DMS79 (cell line): Measurements from ENCODE around the gene KRT84.

ENCODE experiments used
- DNase-seq: peaks from one replicate; lab custom pipeline; 2025; lab: John Stamatoyannopoulos, UW

The KRT84 gene

DNA sequence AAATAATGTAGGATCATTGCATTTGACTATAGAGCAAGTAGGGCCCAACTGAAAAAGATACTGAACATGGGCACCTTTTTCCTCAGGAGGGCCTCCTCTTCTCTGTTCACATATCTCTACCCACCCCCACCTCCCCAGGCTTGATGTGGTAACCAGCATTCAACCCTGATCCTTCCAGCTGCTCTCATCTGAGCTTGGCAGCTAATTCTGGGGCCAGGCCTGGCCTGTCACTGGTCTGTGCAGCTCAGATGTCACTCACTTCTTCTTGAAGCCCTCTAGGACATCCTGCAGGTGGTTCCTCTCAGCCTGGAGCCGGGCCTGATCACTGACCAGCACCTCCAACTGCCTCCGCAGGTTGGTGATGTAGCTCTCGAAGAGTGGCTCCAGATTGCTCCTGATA is 2.1 kb downstream of the KRT84 start:
- no peak for DNase-seq

GRCh38 chr12:52382854-52383253 is 2.6 kb downstream of the KRT84 start:
- no peak for DNase-seq

GRCh38 chr12:52381206-52381605 is 4.2 kb downstream of the KRT84 start:
- DNase-seq = no peak

DNA sequence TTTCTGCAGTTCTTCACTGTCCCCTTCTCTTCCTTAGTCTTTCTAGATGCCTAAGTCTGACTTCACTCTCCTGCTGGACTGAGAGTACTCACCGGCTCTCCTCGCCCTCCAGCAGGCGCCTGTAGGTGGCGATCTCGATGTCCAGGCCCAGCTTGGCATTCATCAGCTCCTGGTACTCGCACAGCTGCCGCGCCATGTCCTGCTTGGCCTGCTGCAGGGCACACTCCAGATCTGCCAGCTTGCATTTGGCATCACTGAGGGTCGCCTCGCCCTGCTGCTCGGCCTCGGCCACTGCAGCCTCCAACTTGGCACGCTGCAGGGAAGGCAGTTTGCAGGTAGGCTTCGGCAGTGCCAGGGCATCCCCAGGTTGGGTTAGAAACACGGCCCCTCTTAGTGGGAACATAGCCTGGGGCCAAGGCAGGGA is 5.2 kb downstream of the KRT84 start:
- DNase-seq = no peak

DNA sequence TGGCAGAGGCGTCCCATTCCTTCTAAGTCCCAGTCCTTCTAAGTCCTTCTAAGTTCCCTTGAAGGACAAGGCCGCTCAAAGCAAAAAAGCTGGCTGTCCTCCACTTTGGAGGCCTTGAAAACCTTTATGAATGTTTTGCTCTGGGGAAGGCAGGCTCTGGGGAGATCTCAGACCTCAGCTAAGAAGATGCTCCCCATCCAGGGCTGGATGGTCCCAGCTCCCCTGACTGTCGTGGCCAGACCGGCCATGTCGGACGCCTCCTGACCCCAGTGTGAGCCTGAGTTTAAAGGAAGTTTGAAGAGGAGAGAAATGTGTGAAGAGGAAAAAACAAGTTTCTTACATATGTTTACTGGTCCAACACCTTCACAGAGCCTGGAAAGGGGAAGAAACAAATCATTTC is 5.9 kb downstream of the KRT84 start:
- DNase-seq = no peak

DNA sequence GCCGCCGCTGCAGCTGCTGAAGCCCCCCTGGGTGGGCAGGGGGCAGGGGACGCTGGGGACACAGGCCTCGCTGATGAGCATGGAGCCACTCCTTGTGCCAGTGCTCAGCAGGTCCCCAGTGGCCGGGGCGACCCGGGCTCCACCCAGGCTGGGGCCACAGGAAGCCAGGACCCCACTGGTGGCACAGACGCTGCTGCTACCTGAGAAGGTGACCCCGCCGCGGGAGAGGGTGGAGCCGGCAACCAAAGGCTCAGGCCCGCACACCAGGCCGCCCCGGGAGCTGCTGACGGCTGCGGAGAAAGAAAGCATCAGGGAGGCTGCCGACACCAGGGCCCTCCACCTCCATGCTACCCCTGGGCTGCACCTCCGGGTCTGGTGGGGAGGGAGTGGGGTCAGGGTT is 7.4 kb downstream of the KRT84 start:
- no peak for DNase-seq

DNA sequence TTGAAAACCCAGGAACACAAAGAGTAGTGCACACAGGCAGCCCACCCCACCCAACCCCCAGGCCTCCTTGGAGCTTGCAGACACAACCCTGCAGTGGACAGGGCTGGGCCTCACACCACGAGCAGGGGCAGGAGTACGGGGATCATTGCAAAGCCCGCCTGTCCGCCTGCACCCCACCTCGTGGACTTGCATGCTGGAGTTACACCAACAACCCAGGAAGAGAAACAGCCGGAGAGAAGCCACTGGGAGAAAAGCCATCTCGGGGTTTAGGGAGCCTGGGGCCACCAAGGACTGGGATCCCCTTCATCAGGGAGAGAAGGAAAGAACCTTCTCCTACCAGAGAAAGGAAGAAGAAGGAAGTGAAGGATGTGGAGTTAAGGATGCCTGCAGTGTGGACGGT is 8.2 kb downstream of the KRT84 start:
- DNase-seq = no peak

DNA sequence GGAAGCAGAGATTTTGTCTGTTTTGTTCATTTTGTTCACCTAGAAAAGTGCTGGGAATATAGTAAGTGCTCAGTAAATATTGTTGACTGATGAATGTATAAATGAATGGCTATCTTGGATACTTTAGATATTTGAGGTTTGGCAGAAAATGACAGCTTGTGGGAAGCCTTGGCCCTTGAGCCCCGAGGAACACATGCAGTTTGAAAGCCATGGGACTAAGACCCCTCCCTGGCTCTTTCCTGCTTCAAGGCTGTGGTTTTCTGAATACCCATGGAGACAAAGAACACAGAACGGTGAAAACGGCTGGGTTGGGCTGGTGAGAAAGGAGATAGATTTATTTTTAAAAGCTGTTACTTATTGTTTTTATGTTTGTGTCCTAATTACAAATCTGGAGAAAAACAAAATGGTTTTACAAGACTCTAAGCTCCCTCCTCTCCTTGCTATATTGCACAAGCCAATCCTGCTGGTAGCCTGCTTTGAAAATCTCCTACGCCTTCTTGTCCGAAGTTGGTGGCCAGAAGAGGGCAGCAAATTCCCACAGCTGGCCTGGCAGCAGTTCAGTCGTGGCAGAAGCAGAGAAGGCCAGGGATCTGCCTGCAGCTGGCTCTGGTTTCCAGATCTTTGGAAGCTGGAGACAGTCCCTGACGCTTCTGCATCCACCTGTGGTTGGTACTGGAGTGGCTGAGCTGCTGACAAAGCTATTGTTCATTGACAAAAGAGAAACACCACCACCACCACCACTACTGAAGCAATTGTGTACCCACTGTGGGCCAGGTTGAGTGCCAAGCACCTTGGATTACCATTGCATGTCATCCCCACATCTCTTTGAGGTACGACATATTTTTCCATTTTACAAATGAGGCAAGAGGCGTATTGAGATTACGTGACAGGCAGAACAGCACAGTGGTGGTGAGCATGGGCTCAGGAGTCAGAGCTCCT is 13.0 kb downstream of the KRT84 start:
- peak; percentile 13 for DNase-seq

DNA sequence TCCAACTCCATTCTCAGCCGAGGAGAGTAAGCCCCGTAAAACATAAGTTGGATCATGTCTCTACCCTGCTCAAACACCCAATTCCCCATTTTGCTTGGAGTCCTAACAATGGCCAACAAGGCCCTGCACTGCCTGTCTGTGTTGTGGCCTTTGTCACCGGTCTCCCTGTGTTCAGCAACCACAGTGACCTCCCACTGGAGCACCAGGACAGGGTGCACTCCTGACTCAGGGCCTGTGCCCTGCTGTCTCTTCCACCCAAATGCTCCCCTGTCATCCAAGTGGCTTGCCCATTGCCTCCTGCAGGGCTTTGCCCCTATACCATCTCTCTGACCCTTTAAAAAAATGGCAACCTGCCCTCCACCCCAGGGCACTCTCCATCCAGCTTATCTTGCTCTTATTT is 13.7 kb downstream of the KRT84 start:
- DNase-seq = no peak

DNA sequence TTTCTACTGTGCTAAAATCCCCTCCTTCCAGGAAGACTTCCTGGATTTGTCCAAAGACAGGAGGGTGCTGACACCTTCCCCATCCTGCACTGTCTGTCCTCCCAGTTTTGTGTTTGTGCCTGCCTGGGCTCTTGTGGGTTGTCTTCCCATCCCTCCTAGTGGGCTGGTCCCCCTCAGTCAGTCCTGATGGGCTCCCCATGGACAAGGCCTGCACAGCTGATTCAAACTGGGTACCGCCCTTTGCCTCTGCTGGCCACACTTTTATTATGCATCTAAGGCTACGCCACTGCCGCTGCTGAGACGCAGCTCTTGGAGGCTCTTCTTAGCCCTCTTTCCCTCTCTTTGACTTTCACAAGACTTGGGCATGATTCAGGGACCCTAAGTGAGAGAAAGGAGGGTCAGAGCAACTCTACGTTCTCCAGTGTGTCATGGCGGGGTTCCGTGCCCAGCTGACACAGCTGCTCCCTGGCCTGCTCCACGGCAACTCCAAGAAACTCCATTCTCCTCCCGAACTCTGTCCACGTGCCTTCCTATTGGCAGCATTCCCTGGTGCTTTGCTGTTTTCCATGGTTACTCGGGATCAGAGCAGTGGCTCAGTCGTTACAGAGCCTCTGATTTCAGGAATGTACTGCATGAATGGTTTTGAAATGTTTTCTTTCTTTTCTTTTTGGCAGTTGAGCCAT is 14.4 kb downstream of the KRT84 start:
- no peak for DNase-seq

GRCh38 chr12:52369809-52370208 is 15.6 kb downstream of the KRT84 start:
- no peak for DNase-seq

DNA sequence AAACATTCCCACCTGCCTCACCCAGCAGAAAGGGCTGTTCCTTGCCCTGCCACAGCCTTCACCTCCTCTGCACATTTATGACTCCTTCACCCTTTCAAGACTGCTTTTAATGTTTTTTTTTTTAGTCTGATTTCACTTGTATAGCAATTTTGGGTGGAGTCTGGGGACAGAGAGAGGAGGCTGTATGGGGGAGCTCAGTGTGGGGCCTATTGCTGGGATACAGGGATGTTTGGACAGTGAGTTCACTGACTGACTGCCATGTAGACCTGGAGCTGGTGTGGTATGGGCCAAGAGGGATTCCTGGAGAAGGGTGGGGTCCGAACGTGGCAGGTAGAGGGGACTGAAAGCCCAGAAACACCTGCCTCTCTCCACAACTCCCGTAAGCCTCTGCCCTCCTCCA is 16.2 kb downstream of the KRT84 start:
- DNase-seq = no peak

DNA sequence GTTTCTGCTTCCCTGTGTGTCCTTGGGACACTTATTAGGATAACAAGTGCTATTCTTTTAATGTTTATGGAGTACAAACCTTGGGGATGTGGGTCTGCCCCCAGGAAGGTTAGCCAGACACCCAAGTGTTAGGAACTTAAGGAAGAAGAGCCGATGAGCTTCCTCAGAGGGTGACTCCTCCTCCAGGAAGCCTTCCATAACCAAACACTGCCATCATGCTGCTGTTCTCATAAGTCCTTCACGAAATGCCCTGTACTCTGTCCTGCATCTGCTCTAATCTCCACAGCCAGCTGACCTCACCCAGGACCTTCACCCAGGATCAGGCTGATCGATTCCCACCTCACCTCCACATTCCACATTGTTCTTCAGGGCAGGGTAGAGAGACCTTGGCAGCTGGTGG is 16.9 kb downstream of the KRT84 start:
- no peak for DNase-seq

DNA sequence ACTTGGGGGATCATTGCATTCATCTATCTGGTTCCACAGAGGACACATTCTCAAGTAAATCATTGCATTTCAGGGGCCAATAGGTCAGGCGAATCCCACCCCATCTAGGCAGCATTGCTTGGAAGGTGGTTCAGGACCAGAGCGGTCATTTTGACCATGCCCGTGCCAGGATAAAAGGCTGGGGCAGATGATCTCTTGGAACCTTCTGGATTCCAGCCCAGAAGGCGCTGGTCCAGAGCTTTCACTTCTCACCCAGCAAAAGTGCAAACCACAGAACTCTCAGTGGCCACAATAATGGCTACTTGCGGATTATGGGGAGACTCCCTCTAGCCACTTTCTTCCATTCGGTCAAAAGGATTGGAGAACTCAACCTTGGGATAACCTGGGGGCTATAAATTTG is 17.6 kb downstream of the KRT84 start:
- DNase-seq = no peak

GRCh38 chr12:52366738-52367485 is 18.5 kb downstream of the KRT84 start, which contains the start of gene KRT85:
KRT85 (minus strand) TSS chr12:52367481; CDS start chr12:52367405, 76 bp downstream.
- DNase-seq = no peak

GRCh38 chr12:52364901-52365489 is 20.5 kb downstream of the KRT84 start:
- peak; percentile 46 for DNase-seq

GRCh38 chr12:52364061-52364460 is 21.4 kb downstream of the KRT84 start:
- no peak for DNase-seq

GRCh38 chr12:52363111-52363679 is 22.3 kb downstream of the KRT84 start:
- no peak for DNase-seq

DNA sequence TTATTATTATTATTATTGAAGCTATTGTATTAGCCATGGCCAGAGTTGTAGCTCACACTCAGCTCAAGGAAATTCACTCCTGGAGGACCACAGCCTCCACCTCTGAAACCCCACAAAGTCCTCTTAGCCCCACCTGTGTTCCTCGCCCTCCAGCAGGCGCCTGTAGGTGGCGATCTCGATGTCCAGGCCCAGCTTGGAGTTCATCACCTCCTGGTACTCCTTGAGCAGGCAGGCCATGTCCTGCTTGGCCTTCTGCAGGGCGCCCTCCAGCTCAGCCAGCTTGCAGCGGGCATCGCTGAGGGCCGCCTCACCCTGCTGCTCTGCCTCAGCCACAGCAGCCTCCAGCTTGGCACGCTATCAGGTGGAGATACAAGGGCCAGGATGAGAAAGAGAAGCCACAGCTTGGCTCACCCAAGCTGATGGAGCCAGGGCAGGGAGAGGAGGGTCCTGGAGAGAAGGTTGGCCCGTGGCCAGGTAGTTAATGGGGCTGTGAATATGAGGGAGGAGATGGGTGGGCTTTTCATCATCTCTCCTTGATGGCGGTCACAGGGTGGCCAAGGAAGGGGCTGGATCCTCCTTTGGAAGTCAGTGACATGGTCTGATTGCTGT is 23.2 kb downstream of the KRT84 start:
- peak; percentile 10 for DNase-seq

- no peak for DNase-seq
Observed at GRCh38 chr12:52361553-52361952, 23.9 kb downstream of the KRT84 start.

- no peak for DNase-seq
Observed at GRCh38 chr12:52360663-52361271, 24.7 kb downstream of the KRT84 start.
